HG03280 (cell line): ENCODE measurements around the gene PTPRN2.

Source experiments
- ATAC-seq: cut with Tn5 transposase; IDR thresholded peaks from one replicate; pipeline ENCODE4 v1.9.1; 2021; ENCODE audit warnings: mild to moderate bottlenecking, moderate library complexity; ENCODE audit not compliant: unreplicated experiment

PTPRN2 gene

GRCh38 chr7:158248816-158249215, 338.8 kb downstream of the PTPRN2 start:
- ATAC-seq = no peak

DNA sequence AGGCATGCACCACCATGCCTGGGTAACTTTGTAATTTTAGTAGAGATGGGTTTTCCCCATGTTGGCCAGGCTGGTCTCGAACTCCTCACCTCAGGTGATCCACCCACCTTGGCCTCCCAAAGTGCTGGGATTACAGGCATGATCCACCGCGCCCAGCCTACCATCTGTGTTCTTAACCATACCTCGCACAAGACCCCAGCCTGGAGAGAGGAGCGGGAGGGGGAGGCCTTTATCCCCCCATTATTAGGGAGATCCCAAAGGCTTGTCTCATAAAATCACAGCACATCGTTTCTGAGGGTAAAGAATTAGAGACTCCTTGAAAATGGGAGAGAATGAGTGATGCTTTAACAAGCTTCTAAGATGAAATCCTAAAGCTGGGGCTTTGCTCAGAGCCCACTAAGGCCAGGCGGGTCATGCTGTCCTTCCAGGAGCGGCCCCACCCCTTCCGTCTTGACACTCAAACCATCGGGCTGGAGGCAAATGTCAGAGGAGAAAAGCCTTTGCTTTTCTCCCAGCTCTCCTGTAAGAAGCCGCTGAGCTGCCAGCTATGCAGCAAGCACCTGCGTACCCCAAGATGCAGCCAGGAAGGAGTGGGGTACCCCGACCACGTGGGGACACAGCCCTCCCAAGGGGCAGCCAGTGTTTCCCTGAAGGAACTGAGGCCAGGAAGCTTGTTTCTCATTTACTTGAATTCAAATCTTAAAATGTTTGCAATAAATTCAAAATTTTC, 339.7 kb downstream of the PTPRN2 start:
- ATAC-seq = no peak

DNA sequence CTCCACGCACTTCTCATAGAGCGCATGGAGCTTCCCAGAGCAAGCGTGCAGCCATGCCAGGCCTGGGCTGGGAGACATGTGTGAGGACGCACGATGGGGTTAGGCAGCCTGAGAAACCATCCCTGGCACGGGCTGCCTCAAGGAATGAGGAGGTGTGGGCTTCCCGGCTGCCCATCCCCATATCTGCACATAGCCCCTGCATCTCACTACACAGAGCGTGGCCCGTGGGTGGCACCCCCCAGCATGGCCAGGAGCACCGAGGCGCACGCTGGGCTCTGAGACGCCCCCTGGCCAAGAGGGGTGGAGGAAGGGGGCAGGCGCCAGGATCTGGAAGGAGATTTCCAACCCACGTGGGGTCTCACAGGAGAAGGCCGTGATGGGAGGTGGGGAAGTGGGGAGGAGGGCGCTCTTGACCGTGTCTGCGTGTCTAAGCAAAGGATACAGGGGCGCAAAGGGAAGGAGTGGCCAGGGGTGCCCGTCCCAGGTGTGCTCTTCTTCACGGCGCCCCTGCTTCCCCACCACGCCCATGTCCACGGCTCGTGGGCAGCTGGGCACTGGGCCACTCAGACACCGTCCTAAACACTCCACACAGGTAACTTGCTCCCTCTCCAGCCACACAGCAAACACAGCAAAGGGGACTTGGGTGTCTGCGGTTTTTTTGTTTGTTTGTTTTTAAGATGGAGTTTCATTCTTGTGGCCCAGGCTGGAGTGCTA, 340.5 kb downstream of the PTPRN2 start:
- ATAC-seq = no peak

DNA sequence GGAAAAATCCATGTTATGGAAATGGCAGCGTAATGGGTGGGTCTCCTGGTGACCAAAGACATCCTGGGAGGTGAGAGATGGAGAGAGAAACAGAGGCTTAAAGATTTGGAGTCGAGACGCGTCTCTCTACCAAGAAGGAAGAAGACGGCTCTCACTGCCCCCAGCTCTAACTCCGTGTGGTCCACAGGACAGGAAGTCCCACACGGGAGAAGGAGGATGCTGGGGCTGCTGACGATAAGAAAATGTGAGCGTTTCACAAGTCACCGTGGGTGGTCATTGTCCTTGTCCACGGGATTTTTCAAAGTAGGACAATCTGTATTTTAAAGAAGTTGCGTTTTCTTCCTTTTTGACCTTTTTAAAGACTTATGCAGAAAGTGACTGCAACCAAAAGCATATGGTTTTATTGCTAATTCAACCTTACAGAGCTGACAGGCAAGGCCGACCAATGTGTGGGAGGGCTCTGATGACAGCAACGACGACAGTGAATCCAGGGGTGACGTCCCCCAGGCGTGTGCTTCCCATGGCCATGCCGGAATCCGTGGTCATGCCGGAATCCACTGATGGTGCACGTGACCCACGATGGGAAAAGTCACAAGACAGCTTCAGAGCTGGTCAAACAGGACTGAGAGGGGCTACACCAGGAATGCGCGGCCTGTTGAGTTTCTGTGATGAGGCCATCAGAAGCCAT, 341.2 kb downstream of the PTPRN2 start:
- no peak for ATAC-seq

GRCh38 chr7:158245724-158246041, 341.9 kb downstream of the PTPRN2 start:
- ATAC-seq = no peak

DNA sequence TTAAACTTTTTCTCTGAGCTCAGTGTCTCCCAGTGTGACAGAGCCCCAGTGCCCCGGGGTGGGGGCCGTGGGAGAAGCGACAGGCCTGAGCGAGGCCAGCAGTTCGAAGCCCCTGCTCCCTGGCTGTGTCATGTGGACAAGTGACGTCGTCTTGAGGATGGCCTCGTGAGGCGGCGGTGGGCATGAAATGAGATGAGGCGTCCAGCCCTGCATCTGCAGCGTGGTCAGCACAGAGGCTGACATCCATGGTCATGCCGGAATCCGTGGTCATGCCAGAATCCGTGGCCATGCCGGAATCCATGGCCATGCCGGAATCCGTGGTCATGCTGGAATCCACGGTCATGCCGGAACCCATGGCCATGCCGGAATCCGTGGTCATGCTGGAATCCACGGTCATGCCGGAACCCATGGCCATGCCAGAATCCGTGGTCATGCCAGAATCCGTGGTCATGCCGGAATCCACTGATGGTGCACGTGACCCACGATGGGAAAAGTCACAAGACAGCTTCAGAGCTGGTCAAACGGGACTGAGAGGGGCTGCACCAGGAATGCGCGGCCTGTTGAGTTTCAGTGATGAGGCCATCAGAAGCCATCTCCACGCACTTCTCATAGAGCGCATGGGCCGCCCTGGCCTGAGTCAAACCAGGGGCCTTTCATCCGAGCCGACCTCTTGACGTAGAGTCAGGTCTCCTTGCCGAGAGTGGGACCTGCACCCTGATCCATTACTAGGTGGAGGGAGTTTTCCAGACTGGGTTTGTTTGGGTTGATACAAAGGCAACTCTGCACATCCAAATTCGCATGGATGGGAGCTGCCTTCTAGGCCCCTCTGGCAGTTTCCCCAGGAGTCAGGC, 342.5 kb downstream of the PTPRN2 start:
- no peak for ATAC-seq

DNA sequence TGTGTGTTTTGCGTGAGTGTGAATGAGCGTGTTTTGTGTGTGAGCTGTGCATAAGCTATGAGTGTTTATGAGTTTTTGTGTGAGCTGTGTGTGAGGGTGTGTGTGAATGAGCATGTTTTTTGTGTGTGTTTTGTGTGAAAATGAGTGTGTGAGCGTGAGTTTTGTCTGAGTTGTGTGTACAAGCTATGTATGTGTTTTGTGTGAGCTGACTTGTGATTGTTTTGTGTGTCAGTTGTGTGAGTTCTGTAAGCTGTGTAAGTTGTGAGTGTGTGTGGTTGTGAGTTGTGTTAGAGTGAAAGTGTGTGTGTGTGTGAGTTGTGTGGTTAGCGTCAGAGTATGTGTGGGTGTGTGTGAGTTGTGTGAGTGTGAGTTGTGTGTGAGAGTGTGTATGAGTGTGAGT, 343.2 kb downstream of the PTPRN2 start:
- ATAC-seq = no peak

DNA sequence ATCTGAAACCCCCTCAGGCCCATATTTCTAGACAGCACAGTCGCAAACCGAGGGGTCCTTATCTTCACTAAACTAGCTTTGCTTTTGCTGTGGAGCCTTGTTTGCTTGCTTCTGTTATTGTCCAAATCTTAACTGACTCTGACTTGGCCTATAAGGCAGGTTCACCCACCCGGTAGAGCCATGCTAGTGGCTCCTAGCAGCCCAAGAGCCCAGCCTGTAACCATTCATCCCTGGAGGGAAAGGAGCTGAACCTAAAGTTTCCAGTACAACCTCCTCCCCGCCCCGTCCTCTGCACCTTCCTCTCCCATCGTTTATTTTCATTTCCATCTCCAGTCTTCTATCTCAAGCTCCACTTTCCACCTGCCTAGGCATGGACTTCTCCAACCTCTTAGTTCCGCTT, 345.7 kb downstream of the PTPRN2 start:
- ATAC-seq = no peak

DNA sequence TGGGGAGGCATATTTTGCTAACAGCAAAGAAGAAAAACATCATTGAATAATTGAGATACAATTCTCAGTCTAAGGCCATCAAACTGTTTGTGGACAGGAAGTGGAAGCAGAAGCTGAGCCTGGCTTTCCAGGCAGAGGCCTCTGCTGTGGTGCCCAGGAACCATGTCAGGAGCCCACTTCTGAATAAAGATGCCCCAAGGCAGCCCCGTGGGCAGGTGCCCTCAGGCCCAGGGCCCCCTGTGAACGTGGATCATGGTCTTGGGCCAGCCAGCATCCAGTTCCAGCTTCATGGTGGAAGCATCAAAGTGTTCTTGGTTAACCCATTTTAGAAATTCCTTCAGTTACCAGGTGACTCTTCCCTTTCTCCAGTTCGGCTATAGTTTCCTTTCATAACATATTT, 346.8 kb downstream of the PTPRN2 start:
- ATAC-seq = no peak

- ATAC-seq = no peak
Measured at GRCh38 chr7:158239290-158239981, 348.2 kb downstream of the PTPRN2 start.

GRCh38 chr7:158238616-158239289, 348.9 kb downstream of the PTPRN2 start:
- ATAC-seq = no peak

DNA sequence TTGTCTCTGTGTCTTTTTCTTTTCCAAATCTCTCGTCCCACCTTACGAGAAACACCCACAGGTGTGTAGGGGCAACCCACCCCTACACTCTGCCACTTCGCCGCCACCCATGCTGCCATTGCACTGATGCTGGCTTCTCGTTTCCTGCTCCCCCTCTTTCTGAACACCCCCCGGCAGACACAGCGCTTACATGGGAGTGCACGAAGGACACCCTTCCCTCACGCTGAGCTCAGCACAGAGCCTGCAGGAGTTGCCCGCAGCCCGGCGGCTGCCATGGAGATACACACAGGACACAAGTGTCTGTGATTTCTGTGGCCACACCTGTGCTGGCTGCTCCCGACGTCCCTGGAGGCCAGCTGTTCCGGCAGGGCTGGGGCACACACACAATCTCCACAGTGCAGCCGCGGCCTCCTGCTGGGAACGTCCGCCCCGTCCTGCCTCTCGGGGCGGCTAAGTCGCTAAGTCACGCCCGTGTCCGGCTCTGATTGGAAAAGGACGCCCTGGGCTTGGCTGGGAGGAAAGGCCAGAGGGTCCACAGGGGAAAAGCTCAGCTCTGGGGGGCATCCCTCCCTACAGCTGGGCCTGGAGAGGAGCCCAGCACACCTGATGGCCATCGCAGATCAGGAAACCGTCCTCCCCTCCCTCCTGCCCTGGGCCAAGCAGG, 349.8 kb downstream of the PTPRN2 start:
- ATAC-seq = no peak

DNA sequence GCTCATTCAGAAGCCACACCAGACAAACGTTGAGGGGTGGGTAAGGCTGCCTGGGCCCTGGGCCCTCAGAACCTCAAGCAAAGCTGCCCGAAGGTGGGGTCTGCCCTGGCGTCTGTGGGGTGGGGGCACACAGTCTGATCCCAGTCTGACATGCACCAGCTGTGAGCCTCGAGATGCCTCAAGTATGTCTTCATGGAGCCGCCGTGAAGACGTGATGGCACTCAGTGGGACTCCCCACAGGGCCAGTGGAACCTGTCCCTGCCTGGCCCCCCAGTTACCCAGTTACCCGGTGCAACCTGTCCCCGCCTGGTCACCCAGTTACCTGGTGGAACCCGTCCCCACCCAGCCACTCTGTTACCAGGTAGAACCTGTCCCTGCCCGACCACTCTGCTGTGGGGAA, 351.2 kb downstream of the PTPRN2 start:
- ATAC-seq = no peak

DNA sequence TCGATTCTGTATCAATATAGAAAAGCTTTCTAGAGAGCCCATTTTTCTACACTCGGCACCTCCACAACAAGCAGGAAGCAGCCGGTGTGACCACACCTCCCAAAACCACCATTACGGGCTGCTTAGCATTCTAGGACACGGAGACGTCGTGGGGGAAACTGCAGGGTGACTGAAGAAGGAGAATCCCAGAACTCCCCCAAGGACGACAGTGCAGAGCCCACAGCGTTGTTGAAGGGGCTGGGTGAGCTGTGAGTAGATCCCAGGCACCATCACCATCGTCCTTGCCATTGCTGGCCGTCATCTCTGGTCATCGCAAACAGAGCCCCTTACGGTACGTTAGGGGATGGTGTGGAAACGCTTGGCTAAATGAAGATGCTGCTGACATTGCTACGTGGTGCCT, 351.8 kb downstream of the PTPRN2 start:
- ATAC-seq = no peak

- no peak for ATAC-seq
Measured at GRCh38 chr7:158229945-158230344, 357.7 kb downstream of the PTPRN2 start.

DNA sequence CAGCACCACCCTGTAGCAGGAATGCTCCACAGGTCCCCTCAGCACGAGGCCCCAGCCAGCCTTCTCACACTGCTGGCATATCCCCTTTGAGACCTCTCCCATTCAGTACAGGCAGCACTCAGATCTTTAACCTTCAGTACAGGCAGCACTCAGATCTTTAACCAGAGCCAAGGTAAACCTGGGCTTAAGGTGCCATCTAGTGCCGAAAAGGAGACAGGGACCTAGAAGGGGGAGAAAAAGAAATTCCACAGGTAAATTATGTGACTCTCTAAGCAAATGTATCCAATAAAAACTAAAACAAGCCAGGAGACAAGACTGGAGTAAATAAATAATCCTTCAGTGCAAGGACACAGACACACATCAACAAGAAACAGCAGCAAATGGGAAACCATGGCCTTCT, 358.6 kb downstream of the PTPRN2 start:
- no peak for ATAC-seq

GRCh38 chr7:158228131-158228530, 359.5 kb downstream of the PTPRN2 start:
- ATAC-seq = no peak

DNA sequence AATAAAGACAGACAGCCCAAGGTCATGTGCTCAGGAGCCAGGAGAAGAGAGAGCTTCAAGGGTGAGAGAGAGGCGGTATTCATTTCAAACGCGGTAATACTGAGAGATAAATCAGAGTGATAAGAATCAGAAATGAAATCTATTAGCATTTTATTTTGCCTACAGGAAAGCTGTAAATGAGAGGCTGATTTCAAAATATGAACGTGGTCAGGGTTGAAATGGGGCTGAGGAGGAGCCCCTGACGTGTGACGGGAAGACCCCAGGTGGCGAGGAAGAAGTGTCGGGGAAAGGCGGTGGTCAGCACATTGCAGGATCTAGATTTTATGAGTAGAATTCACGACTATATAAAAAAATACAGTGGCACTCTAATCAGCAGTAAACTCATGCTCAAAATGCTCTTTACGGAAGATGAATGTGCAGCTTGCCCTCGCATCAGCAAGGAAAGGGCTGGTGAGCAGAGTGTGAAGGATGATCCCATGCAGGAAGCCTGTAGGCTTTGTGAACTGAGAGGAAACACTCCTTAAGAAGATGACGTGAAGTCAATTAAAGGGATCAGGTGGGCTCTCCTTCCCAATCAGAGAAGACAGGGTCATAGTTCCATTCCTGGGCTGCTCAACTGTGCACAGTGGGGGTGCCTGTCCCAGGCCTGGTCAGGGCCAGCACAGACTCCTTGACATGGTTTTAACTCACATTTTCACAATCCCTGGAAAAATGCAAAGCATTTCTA, 360.2 kb downstream of the PTPRN2 start:
- ATAC-seq = no peak

GRCh38 chr7:158216198-158216597, 371.4 kb downstream of the PTPRN2 start:
- no peak for ATAC-seq
